NCI-H748 (cell line): ENCODE results near the gene SCO2.

Experiments
- DNase-seq: peaks from one replicate; lab custom pipeline; 2025; ENCODE audit not compliant: unreplicated experiment; lab: John Stamatoyannopoulos, UW

The SCO2 gene

DNA sequence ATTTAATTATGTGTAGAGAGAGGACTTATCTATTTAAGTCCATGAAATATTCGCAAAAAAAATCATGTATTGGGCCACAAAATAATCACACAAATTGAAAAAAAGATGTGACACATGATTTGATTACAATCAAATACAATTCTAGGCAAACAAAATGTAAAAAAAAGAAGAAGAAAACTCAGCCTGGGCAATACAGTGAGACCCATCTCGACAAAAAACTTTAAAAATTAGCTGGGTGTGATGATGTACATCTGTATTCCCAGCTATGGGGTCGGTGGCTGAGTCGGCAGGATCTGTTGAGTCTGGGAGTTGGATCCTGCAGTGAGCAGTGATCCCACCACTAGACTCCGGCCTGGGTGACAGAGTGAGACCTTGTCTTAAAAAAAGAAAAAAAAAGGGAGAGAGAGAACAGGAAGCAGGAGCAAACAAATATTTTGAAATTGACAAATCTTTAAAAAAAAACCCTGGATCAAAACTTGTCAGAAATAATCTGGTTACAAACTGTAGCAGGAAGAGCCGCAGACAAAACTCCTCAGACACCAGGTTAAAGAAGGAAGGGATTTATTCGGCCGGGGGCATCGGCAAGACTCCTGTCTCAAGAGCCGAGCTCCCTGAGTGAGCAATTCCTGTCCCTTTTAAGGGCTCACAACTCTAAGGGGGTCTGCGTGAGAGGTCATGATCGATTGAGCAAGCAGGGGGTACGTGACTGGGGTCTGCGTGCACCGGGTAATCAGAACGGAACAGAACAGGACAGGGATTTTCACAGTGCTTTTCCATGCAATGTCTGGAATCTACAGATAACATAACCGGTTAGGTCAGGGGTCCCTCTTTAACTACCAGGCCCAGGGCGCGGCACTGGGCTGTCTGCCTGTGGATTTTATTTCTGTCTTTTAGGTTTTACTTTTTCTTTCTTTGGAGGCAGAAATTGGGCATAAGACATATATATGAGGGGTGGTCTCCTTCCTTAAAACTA, 7.7 kb upstream of the SCO2 start:
- no peak for DNase-seq

DNA sequence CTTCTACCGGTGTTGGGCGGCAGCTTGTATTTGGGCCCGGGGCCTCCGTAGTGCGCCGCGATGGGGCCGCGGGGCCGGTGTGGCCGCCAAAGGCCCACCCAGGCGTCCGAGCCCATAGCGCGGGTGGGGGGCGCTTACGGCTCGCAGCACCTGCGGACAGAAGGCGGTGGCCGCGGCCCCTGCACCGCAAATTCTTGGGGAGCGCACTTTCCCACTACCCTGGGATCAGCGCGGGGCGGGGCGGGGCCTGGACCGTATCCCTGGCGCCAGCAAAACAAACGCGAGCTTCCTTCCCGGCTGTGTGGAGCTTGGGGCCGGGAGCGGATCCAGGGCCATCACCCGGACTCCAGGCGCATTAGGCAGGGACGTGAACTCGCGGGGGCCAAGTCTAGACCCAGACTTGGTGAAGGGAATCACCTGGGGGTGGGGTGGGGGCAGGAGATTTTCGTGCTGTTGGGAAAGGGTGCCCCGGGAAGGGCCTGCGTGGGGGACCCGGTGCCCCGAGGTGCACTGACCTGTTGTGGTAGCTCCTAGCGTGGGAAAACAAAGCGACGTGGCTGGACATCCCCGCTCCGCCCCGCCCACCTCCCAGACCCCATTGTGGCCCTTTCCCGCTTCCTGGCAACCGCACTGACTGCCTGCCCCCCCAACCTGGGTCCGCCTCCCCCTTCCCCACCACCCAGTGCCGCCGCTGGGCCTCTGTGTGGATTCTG, 6.7 kb upstream of the SCO2 start:
- DNase-seq: peak; percentile 62

DNA sequence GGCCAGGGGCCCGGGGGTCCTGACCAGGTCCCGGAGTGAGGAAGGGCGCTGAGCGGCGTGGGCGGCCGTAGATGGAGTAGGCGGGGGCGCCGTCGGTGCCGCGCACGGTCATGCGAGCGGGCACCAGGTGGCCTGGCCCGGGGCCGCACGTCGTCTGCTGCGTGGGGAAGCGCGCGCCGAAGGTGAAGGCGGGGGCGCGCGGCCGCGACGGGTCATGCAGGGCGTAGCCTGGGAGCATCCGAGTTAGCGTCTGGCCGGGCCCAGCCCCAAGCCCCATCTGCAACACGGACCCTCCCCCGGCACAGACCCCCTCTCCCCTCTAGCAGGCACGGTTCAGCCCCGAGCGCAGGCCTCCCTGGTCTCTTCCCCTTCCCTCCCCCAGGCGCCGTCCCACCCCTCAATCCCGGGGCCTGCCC, 6.2 kb upstream of the SCO2 start:
- peak; percentile 59 for DNase-seq

DNA sequence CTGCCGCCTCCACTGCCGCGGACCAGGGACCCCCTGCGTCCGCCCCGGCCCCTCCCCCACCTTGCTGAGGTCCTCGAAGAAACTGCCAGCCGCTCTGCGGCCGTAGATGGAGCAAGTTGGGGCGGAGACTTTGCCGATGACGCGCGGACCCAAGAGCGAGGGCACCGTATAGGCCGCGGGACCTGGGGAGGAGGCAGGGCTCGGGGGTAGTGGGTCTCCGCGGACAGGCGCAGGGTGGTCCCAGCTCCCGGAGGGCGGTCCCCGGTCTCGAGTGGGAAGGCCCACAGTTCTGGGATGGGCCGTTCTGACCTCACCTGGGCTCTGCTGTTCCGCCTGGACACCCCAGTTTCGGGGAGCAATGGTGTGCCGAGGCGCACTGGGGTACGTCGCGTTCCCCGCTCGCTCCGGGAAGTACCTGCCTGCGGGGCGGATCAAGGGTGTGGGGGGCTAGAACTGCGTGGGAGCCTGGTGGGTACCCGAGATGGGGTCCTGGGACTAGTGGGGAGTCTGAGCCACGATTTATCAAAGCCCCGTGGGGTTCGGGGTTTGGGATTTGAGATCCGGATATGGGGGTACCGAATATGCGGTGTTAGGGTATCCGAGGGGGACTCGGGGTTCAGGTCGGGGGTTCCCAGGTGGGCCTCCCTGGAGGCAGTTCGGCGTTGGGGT, 5.6 kb upstream of the SCO2 start:
- peak; percentile 80 for DNase-seq

DNA sequence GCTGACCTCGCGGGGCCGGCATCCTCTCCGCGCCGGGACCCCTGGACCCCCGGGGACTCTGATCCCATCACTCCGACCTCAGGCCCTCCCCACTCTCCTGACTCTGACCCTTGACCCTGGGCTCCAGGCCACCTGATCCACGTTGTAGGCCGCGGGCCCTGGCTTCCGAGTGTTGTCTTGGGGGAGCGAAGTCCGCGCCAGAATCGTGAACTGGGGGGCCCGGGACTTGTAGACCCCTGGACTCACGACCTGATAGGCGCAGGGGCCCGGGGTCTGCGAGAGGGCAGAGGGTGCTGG, 5.1 kb upstream of the SCO2 start:
- no peak for DNase-seq

DNA sequence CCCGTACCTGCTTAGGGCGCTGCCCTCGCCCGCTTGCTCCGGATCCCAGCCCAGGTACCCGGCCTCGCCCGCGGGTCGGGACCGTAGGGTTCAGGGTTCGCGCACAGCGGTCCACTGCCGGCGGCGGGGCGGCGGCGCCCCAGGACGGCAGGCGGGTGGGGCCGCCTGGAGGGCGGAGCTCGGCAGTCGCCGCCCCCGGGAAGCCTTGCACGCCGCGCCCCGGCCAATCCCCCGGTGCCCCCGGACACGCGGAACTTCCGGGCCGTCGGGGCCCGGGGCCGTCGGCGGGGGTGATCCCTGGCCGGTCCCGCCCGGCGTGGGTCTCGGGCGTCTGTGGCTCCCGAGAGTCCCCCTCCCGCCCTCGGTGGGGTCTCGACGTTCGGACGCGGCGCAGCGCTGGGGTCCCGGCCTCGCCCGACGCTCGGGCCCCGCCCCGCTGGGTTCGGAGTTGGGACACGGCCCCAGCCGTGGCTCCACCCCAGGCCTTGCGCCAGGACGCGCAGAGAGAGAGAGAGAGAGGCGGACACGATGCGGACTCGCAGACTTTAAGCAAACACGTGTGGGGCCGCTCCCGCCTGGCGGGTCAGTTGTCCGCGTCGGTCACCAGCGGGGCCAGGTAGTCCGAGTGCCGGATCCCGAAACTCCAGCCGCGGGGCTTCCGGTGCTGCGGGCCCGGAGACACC, 4.6 kb upstream of the SCO2 start, which contains the start of gene TYMP:
Gene TYMP, minus strand, starts transcription at position 116 of the 683 bp plus-strand sequence. CDS start 303 bp downstream, outside the sequence.
- DNase-seq: peak; percentile 47

DNA sequence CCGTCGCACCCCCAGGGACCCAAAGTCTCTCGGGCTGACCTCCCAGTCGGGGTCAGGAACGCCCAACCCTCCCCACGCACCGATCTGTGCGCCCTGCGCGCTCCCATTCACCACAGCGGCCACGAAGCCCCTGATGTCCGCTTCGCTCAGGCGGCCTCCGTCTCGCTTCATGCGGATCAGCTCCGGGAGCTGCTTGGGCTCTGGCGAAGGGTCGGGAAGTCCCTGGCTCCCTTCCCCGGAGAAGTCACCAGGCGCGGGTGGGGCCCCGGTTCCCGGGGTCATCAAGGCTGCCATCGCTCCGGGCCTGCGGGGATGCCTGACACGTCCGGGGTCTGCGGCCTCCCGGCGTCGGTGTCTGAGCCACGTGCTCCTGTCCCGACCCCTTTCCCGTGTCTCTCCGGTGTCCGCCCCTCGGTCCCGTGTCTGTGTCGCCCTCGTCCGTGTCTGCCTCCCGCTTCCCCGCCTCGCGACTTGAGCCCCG, 4.1 kb upstream of the SCO2 start:
- DNase-seq: peak; percentile 33

DNA sequence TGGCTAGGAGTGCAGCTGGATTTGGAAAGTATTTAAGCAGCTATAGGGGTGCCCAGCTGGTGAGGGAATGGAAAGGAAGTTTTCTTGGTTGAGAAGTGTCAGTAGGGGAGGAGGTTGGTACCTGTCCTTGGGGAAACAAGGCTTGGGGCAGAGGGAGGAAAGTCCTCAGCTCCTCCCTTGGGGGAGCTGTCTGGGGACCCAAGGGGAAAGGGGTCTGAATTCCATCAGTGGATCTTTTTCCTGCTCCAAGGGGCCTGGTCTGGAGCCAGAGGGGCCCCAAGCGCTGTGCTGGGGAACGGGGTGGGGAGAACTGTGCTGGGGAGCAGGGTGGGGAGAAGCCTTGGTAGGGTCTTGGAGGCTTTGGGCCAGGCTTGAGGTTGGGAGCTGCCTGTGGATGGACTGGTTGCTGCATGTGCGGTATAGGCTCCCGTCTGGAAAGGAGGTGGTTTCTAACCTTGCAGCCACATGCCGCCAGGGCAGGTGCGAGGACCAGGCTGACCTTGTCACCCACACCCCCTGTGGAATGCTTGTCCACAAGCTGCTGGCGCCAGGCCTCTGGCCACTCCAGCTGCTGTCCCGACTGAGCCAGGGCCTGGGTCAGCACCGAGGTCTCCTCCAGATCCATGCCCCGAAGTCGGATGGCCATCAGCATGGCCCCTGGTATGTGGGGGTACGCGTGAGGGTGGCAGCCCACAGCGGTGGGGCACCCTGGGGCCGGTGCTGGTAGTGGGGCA, 3.5 kb upstream of the SCO2 start:
- peak; percentile 24 for DNase-seq

DNA sequence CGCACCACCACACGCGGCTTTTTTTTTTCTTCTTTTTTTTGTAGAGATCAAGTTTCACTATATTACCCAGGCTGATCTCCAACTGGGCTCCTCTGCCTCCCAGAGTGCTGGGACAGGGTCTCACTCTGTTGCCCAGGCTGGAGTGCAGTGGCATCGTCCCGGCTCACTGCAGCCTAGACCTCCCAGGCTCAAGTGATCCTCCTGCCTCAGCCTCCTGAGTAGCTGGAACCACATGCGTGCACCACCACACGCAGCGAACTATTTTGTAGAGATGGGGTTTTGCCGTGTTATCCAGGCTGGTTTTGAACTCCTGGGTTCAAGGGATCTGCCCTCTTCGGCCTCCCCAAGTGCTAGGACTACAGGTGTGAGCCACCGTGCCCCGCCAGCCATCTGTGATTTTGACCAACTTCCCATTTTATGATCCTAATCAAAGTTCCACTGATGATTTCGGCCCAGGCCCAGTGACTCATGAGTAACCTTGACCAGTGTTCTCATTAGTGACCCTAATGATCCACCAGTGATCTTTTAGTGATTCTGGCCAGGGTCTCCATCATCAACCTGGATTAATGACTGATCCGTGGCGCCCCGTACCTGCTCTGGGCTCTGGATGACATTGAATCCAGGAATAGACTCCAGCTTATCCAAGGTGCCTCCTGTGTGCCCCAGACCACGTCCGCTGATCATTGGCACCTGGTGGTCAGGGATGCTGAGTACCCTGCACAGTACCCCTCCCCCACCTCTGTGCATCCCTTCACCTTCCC, 2.7 kb upstream of the SCO2 start:
- no peak for DNase-seq

DNA sequence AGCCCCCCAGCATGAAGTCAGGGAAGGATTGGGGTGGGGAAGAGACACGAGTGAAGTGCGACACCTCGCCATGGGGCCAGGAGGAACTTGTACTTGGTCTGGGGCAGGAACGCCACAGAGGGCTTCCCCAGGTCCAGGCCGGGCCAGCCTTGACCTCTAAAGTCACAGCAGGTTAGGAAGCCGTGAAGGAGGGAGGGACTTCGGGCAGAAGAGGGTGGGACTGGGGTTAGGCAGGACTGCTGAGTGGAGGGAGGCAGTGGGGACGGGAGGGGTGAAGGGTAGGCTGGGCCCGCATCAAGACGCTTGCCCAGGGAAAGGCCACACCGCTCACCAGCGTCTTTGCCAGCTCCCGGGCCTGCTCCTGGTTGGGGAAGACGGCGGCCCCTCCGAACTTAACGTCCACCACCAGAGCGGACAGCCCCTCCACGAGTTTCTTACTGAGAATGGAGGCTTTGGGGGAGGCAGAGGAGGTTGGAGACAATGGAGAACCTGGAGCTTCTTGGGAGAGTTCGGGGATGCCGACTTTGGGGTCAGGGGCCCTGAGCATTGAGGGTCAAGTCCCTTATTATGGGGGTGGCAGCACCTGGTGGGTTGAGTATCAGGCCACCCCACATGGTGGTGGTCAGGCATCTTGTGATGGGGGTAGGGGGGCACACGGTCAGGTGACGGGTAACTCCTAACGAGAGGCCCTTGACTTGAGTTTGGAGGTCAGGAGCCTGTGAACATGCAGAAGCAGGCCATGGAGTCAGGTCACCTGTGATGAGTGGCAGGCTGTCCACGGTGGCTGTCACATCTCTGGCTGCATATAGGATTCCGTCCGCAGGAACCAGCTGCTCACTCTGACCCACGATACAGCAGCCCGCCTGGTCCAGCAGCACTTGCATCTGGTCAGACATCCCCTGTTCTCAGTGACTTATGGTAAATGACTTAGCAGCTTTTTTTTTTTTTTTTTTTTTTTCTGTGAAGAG, 1.7 kb upstream of the SCO2 start:
- peak; percentile 52 for DNase-seq

DNA sequence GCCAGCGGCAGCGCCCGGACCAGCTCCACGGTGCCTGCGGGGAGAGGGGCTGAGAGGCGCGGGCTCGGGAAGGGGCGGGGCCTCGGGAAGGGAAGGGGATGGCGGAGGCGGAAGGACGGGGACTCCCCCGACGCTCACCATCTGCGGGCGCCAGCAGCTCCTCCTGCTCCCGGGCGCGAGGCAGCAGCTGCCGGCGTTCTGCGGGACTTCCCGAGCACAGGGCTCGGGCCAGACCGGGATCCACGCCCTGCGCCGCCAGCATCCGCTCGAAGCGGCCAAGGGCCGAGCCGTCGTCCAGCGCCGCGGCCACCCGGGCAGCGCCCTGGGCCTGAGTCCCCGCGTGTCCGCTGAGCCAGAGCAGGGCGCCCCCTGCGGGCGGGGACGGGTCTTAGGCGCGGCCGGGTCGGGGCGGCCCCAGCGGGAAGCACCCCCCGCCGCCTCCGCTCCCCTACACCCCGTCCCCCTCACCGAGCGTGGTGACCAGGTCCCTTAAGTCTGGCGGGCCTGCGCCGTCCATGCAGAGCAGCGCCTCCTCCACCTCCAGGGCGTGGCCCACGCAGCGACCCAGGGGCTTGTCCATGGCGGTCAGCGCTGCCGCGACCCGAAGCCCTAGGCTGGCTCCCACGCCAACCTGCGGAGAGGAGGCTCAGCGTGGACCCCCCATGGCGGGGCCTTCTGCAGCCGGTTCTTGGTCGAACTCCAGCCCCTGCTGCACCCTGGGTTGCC, 873 bp upstream of the SCO2 start:
- DNase-seq: peak; percentile 83

DNA sequence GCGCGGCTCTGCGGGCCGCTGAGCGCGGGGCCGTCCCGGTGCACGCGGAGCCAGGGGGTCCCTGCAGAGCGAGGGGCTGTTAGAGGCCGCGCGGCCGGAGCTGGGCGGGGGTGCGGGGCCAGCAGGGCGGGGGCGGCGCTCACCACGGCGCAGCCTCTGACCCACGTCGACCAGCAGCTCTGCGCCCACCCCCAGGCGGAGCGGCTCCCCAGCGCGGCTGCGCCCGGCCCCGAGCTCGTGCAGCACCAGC, 385 bp upstream of the SCO2 start:
- no peak for DNase-seq

DNA sequence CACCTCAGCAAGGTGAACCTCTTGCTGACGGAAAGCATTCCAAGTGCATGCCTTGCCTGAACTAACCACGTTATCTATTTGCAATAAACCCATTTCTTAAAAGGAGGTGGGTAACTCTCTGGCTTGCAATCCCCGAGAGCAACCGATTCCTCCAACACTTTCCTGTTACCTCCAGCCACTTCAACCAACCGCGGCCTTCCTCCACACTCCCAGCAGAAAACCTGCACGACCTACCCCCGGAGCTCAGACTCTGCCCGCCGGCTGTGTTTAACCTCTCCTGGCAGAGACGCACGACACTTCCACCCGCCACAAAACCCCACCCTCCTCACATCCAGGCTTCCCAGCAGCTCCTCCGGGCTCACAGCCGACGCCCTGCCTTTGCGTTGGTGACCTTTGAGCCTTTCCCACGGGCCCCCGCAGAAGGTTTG, 708 bp downstream of the SCO2 start:
- DNase-seq: peak; percentile 59

DNA sequence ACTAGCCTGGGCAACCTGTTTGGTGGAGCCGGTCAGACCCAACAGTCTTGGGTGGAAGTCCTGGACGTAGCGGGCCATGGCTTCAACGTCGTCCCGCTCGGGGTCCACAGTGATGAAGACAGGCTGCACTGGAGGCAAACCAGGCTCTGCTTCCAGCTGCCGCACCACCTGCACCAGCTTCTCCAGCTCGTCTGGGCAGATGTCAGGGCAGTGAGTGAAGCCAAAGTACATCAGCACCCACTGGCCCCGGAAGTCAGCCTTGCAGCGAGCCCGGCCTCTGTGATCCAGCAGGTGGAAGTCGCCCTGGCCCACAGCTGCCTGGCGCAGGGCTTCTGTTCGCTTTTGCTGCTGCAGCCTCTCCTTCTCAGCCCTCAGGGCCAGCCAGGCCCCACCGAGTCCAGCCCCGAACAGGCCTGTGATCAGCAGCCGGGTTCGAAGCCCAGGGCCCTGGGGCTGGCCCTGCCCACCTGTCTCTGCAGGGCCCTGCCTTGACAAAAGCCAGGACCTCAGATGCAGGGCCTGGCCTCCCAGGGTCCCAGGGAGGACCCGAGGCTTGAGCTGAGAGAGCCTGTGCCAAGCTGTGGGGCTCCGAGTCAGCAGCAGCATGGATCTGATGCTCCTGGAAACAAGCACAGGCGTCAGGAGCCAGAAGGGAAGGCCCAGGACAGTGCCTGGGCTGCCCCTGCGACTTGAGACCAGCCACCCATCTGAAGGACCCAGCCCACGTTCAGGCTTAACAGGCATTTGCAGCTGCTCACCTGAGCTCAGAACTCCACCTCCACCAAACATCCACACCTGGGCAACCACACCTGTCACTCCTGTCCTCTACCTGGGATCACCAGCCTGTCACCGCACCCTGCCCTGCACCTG, 1.4 kb downstream of the SCO2 start:
- DNase-seq: peak; percentile 37

DNA sequence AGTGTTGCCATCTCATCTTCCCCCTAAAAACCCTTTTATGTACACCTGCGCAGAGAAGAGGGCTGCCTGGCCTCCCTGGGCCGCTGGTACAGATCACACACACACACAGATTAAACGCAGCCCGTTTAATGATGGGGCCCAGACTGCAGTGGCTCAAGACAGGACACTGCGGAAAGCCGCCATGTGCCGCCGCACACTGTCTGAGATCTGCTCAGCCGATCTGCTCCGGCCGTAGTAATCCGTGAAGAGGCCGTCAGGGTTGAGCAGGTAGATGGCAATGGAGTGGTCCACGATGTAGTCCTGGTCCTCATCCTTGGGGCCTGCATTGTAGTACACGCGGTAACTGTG, 2.0 kb downstream of the SCO2 start:
- no peak for DNase-seq

DNA sequence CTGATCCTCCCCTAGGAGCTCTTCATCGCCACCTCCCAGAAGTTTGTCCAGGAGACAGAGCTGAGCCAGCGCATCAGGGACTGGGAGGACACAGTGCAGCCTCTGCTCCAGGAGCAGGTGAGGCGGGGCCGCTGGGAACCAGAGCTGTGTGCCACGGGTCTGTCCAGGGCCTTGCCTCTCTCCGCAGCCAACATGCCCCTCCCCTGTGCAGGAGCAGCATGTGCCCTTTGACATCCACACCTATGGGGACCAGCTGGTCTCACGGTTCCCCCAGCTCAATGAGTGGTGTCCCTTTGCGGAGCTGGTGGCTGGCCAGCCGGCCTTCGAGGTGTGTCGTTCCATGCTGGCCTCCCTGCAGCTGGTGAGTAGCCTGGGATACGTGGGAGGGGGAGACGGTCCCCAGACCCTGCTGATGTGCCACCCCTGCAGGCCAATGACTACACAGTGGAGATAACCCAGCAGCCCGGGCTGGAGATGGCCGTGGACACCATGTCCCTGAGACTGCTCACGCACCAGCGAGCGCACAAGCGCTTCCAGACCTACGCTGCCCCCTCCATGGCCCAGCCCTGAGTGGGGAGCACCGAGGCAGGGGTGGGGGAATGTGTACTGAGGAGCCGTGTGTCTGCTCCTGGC, 2.5 kb downstream of the SCO2 start:
- DNase-seq: no peak
